Endothelial cell (in vitro differentiated cells): ENCODE results near the gene FARP2. TPM values are rescaled to one million over a fixed set of nuclear protein-coding genes. Genes with fewer than 3 reads are reported as not detected.

Experiments
- DNase-seq: peaks from one replicate; pipeline ENCODE4 v3.0.0; 2021; ENCODE audit warnings: low spot score
- H3K27ac Mint-ChIP-seq: one replicate; pipeline ENCODE4 v1.8.0; 2021; ENCODE audit warnings: mixed read lengths, inconsistent platforms; ENCODE audit not compliant: unreplicated experiment
- H3K27me3 Mint-ChIP-seq: one replicate; pipeline ENCODE4 v1.8.0; 2021; ENCODE audit warnings: mild to moderate bottlenecking, moderate library complexity, mixed read lengths, inconsistent platforms; ENCODE audit not compliant: unreplicated experiment
- H3K36me3 Mint-ChIP-seq: one replicate; pipeline ENCODE4 v1.8.0; 2021; ENCODE audit warnings: mild to moderate bottlenecking, low read depth, mixed read lengths, inconsistent platforms; ENCODE audit not compliant: unreplicated experiment
- H3K4me1 Mint-ChIP-seq: one replicate; pipeline ENCODE4 v1.8.0; 2021; ENCODE audit warnings: mild to moderate bottlenecking, mixed read lengths, inconsistent platforms; ENCODE audit not compliant: unreplicated experiment
- H3K4me3 Mint-ChIP-seq: one replicate; pipeline ENCODE4 v1.8.0; 2021; ENCODE audit warnings: mild to moderate bottlenecking, mixed read lengths, inconsistent platforms; ENCODE audit not compliant: unreplicated experiment
- H3K9me3 Mint-ChIP-seq: one replicate; pipeline ENCODE4 v1.8.0; 2021; ENCODE audit warnings: mixed read lengths, inconsistent platforms; ENCODE audit not compliant: unreplicated experiment
- long read RNA-seq: library from polyadenylated mRNA; unstranded; transcript quantifications from one replicate; pipeline ENCODE4 v2.0.0, GENCODE V29; 2020; ENCODE audit not compliant: unreplicated experiment
- total RNA-seq: library from RNA; stranded (reverse); fragmentation: NEBNext Ultra II Directional; extraction: Animal tissue kit (Norgen Biotek cat#: 25700); gene quantifications from one replicate; pipeline ENCODE4 v1.2.1, GENCODE V29; 2021; ENCODE audit not compliant: unreplicated experiment
- TF ChIP-seq, protein P1 (sequence below): fragments of 200-600 bp; sonication (generic); IDR thresholded peaks from one replicate; pipeline ENCODE4 v1.5.0; 2021; ENCODE audit warnings: antibody characterized with exemption; ENCODE audit not compliant: unreplicated experiment

Gene FARP2
- 19.1 TPM for total RNA-seq
- long read RNA-seq, partial matches to known transcripts, result 0 of 1 reads
- long read RNA-seq, other reads (novel, unspliced or antisense), result 0 of 1 reads

DNA sequence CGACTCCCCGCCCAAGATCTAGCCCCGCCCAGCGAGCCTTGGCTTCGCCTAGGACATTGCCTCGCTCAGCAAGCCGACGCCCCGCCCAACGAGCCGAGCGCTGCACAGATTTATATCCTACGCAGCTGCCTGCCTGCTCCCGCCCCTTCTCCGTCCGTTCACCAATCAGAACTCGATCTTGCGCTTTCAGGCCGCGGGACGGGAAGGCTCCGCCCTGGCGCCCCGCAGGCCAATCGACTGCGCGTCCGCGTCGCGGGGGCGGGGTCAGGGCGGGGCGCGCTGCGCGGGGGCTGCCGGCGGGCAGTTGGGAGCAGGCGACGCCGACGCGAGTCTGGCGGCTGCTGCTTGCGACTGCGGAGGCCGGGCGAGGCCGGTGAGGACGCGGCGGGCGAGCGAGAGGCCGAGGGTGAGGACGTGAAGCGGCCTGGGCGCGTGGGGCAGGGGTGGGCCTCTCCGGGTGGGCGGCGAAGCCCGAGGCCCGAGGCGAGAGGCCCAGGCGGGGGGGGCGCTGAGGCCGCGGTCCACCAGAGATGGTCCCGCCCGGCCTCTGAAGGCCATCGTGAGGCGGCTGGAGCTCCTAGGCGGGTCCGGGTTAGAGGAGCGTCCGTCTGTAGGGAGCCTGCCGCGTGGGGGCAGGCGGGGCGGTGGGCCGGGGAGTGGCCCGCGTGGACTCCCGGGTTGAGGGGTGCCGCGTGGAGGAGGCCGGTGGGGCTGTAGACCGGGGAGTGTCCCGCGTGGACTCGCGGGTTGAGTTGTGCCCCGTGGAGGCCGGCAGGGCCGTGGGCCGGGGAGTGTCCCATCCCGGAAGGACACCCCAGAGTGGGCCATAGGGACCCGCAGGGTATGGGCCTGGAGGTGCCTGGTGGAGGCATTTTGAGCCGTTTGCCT, at the start of gene FARP2:
TSS of gene FARP2 (plus strand) at position 303 of the 888 bp plus-strand sequence. CDS start 16,823 bp downstream, outside the sequence.
- TF ChIP-seq, protein P1, sequence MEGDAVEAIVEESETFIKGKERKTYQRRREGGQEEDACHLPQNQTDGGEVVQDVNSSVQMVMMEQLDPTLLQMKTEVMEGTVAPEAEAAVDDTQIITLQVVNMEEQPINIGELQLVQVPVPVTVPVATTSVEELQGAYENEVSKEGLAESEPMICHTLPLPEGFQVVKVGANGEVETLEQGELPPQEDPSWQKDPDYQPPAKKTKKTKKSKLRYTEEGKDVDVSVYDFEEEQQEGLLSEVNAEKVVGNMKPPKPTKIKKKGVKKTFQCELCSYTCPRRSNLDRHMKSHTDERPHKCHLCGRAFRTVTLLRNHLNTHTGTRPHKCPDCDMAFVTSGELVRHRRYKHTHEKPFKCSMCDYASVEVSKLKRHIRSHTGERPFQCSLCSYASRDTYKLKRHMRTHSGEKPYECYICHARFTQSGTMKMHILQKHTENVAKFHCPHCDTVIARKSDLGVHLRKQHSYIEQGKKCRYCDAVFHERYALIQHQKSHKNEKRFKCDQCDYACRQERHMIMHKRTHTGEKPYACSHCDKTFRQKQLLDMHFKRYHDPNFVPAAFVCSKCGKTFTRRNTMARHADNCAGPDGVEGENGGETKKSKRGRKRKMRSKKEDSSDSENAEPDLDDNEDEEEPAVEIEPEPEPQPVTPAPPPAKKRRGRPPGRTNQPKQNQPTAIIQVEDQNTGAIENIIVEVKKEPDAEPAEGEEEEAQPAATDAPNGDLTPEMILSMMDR, result no peak
- peaks cover 2% of the 10 kb centered on the region for H3K27me3 Mint-ChIP-seq
- no peak within 1 kb of the TSS for H3K27ac Mint-ChIP-seq
- H3K4me1 Mint-ChIP-seq, result peaks cover 21% of the 10 kb centered on the region
- peaks cover 12% of the 10 kb centered on the region for H3K36me3 Mint-ChIP-seq
- H3K4me3 Mint-ChIP-seq, result peak within 1 kb of the TSS; percentile 87
- peak; percentile 97 for DNase-seq
- H3K9me3 Mint-ChIP-seq, result no peaks in the 10 kb centered on the region

GRCh38 chr2:241307055-241307454, 49.0 kb upstream of the FARP2 start:
- TF ChIP-seq, protein P1, result no peak
- Mint-ChIP-seq H3K9me3 (no peaks in the 10 kb centered on the region), H3K4me1 (peaks cover 27% of the 10 kb centered on the region), H3K27me3 (peaks cover 5% of the 10 kb centered on the region), H3K4me3 (no peak overlapping the region), H3K36me3 (no peaks in the 10 kb centered on the region), H3K27ac (no peak overlapping the region)
- DNase-seq, result no peak

DNA sequence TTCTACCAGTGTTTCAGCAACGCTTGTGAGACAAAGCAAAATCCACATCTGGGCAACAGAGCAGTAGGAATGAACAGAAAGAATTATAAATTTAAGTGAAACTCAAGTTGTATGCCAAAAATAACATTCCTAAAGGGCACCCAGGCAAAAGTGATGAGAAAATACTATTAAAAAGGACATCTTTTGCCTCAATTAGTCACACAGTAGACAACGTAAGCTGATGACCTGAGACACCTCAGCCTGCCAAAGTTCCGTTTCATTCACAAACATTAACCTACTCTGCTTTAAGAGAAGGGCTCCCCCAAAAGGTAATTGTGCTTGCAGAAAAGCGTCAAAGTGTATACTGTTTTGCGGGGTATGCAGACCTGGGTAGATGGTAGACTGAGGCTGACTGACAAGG, 47.8 kb upstream of the FARP2 start:
- Mint-ChIP-seq H3K36me3 (no peaks in the 10 kb centered on the region), H3K9me3 (no peaks in the 10 kb centered on the region), H3K4me3 (no peak overlapping the region), H3K27me3 (peaks cover 5% of the 10 kb centered on the region), H3K27ac (no peak overlapping the region), H3K4me1 (peaks cover 25% of the 10 kb centered on the region)
- DNase-seq, result no peak
- TF ChIP-seq, protein P1, result no peak

- no peak for DNase-seq
- Mint-ChIP-seq H3K27ac (no peak overlapping the region), H3K4me1 (peaks cover 30% of the 10 kb centered on the region), H3K9me3 (no peaks in the 10 kb centered on the region), H3K36me3 (no peaks in the 10 kb centered on the region), H3K27me3 (peaks cover 5% of the 10 kb centered on the region), H3K4me3 (peak overlapping the region; percentile 10)
- TF ChIP-seq, protein P1, result no peak
Observed at GRCh38 chr2:241308832-241309500, 47.1 kb upstream of the FARP2 start.
